ENCODE data around the gene ALS2.
A peak's percentile ranks its signal among the peaks of the same experiment; 100 is the strongest.

The ALS2 gene

GRCh38 chr2:201796478-201796865 lies 15.7 kb upstream of the ALS2 start:
- TF ChIP-seq CREB1 (IDR thresholded peaks at IDR 0.05; ENCODE audit: low read depth) (no peak), TEAD4 (IDR thresholded peaks at IDR 0.05) (no peak), EP300 (IDR thresholded peaks at IDR 0.05; ENCODE audit: borderline replicate concordance) (no peak), YY1 (IDR thresholded peaks at IDR 0.05; ENCODE audit: low read depth) (no peak), TCF12 (IDR thresholded peaks at IDR 0.05; ENCODE audit: low read depth) (no peak), REST (IDR thresholded peaks at IDR 0.05; ENCODE audit: low read depth) (no peak), NFIC (IDR thresholded peaks at IDR 0.05) (no peak), MAX (IDR thresholded peaks at IDR 0.05) (no peak), EGR1 (IDR thresholded peaks at IDR 0.05) (no peak), ZBTB7A (IDR thresholded peaks at IDR 0.05; ENCODE audit: low read depth) (no peak), TAF1 (IDR thresholded peaks at IDR 0.05; ENCODE audit: low read depth) (no peak), FOXM1 (IDR thresholded peaks at IDR 0.05; ENCODE audit: borderline replicate concordance, low read depth) (no peak), USF1 (IDR thresholded peaks at IDR 0.05) (no peak), RAD21 (IDR thresholded peaks at IDR 0.05; ENCODE audit: low read depth) (no peak), CEBPB (IDR thresholded peaks at IDR 0.05) (no peak)

- TF ChIP-seq RAD21 (IDR thresholded peaks at IDR 0.05; ENCODE audit: low read depth) = peak; percentile 88
- TF ChIP-seq EGR1 (IDR thresholded peaks at IDR 0.05) = no peak
These were observed 15.1 kb upstream of the ALS2 start for GRCh38 chr2:201795607-201796477.

- no peak for TF ChIP-seq RAD21 (IDR thresholded peaks at IDR 0.05; ENCODE audit: low read depth)
- TF ChIP-seq FOXM1 (IDR thresholded peaks at IDR 0.05; ENCODE audit: borderline replicate concordance, low read depth) = no peak
- no peak for TF ChIP-seq USF1 (IDR thresholded peaks at IDR 0.05)
- no peak for TF ChIP-seq TEAD4 (IDR thresholded peaks at IDR 0.05)
- TF ChIP-seq MAX (IDR thresholded peaks at IDR 0.05) = no peak
- no peak for TF ChIP-seq EP300 (IDR thresholded peaks at IDR 0.05; ENCODE audit: borderline replicate concordance)
- no peak for TF ChIP-seq NFIC (IDR thresholded peaks at IDR 0.05)
- no peak for TF ChIP-seq REST (IDR thresholded peaks at IDR 0.05; ENCODE audit: low read depth)
- no peak for TF ChIP-seq CREB1 (IDR thresholded peaks at IDR 0.05; ENCODE audit: low read depth)
- no peak for TF ChIP-seq ZBTB7A (IDR thresholded peaks at IDR 0.05; ENCODE audit: low read depth)
- no peak for TF ChIP-seq CEBPB (IDR thresholded peaks at IDR 0.05)
- no peak for TF ChIP-seq EGR1 (IDR thresholded peaks at IDR 0.05)
- no peak for TF ChIP-seq YY1 (IDR thresholded peaks at IDR 0.05; ENCODE audit: low read depth)
- TF ChIP-seq TCF12 (IDR thresholded peaks at IDR 0.05; ENCODE audit: low read depth) = no peak
- TF ChIP-seq TAF1 (IDR thresholded peaks at IDR 0.05; ENCODE audit: low read depth) = no peak
These were observed 13.6 kb upstream of the ALS2 start for GRCh38 chr2:201794294-201794693.

GRCh38 chr2:201793631-201794030 lies 12.9 kb upstream of the ALS2 start:
- TF ChIP-seq USF1 (IDR thresholded peaks at IDR 0.05) = no peak
- no peak for TF ChIP-seq YY1 (IDR thresholded peaks at IDR 0.05; ENCODE audit: low read depth)
- no peak for TF ChIP-seq NFIC (IDR thresholded peaks at IDR 0.05)
- no peak for TF ChIP-seq FOXM1 (IDR thresholded peaks at IDR 0.05; ENCODE audit: borderline replicate concordance, low read depth)
- no peak for TF ChIP-seq ZBTB7A (IDR thresholded peaks at IDR 0.05; ENCODE audit: low read depth)
- no peak for TF ChIP-seq CEBPB (IDR thresholded peaks at IDR 0.05)
- TF ChIP-seq EP300 (IDR thresholded peaks at IDR 0.05; ENCODE audit: borderline replicate concordance) = no peak
- TF ChIP-seq EGR1 (IDR thresholded peaks at IDR 0.05) = no peak
- no peak for TF ChIP-seq MAX (IDR thresholded peaks at IDR 0.05)
- TF ChIP-seq TEAD4 (IDR thresholded peaks at IDR 0.05) = no peak
- TF ChIP-seq TCF12 (IDR thresholded peaks at IDR 0.05; ENCODE audit: low read depth) = no peak
- TF ChIP-seq REST (IDR thresholded peaks at IDR 0.05; ENCODE audit: low read depth) = no peak
- no peak for TF ChIP-seq CREB1 (IDR thresholded peaks at IDR 0.05; ENCODE audit: low read depth)
- TF ChIP-seq TAF1 (IDR thresholded peaks at IDR 0.05; ENCODE audit: low read depth) = no peak
- TF ChIP-seq RAD21 (IDR thresholded peaks at IDR 0.05; ENCODE audit: low read depth) = no peak

Measured in Ishikawa (cell line).